HepG2 (cell line): Measurements from ENCODE around the gene GLIS1. TPM values are rescaled to one million over a fixed set of nuclear protein-coding genes. Genes with fewer than 3 reads are reported as not detected.
"Not testable (repeated sequence)": the region's sequence is repeated elsewhere in the genome, so short reads cannot be mapped to it uniquely, and the experiment has no call there.

Source experiments
- ATAC-seq: fragments of 200-7000 bp; cut with Tn5 transposase; 3 replicates; pipeline ENCODE4 v1.9.1; 2020; ENCODE audit warnings: mild to moderate bottlenecking, moderate library complexity
- BruUV-seq: library from RNA; stranded (reverse); fragments of 400-500 nt; replicated peaks from 2 replicates; lab custom pipeline; 2021; lab: Mats Ljungman, UMichigan
- CTCF ChIA-PET: fragments of 300-600 bp; formaldehyde crosslinking; extraction: SDS; loops from one replicate; lab custom pipeline; 2021; ENCODE audit warnings: low total read pairs, inconsistent platforms, low intra/inter-chr PET ratio; lab: Yijun Ruan, JAX
- POLR2A ChIA-PET: fragments of 350-600 bp; sonication (Branson Sonifier 250); formaldehyde crosslinking; loops from one replicate; lab custom pipeline; 2020; ENCODE audit warnings: antibody characterized with exemption, inconsistent platforms; lab: Yijun Ruan, JAX
- DNase-seq: peaks from one replicate; pipeline ENCODE4 v3.0.0-alpha.2; 2015; ENCODE audit warnings: low spot score
- FAIRE-seq: peaks from 3 replicates; lab custom pipeline; 2011; peaks lifted over from hg19 to GRCh38; lab: Jason Lieb, UNC
- H2AFZ ChIP-seq: one replicate; pipeline ENCODE4 v1.6.1; 2011; ENCODE audit warnings: low read length, inconsistent platforms
- H3K27ac ChIP-seq: fragments of 300-600 bp; 3 replicates; pipeline ENCODE4 v1.8.0; 2011; ENCODE audit warnings: mixed run types, mild to moderate bottlenecking, mixed read lengths, low read length, inconsistent platforms; ENCODE audit not compliant: insufficient read depth; ENCODE audit errors: extremely low read length
- H3K27me3 ChIP-seq, 2 experiments: fragments of 200-600 bp in 1 of 2; 2 replicates in 1 of 2; 3 replicates in 1 of 2; pipeline versions ENCODE4 v1.6.0 to v1.8.0; 2011; ENCODE audit warnings: low read length in 2 of 2, mild to moderate bottlenecking in 2 of 2, moderate library complexity in 2 of 2, inconsistent platforms in 1 of 2; ENCODE audit not compliant: insufficient read depth in 2 of 2, control insufficient read depth in 1 of 2
- H3K36me3 ChIP-seq, 2 experiments: fragments of 200-600 bp in 1 of 2; replicated peaks in 1 of 2; 2 replicates in 1 of 2; 3 replicates in 1 of 2; pipeline versions ENCODE4 v1.5.1 to v1.8.0; 2011; ENCODE audit warnings: low read length in 2 of 2, inconsistent platforms in 1 of 2; ENCODE audit not compliant: insufficient read depth in 2 of 2, control insufficient read depth in 1 of 2
- H3K4me1 ChIP-seq: 2 replicates; pipeline ENCODE4 v1.5.1; 2012; ENCODE audit warnings: low read length, inconsistent platforms; ENCODE audit not compliant: insufficient read depth
- H3K4me2 ChIP-seq: 2 replicates; pipeline ENCODE4 v1.6.0; 2011; ENCODE audit warnings: low read depth, low read length, inconsistent platforms
- H3K4me3 ChIP-seq, 3 experiments: fragments of 200-600 bp in 1 of 3; sonication (generic), shearing (Covaris generic) in 1 of 3; replicated peaks in 1 of 3; 2 replicates each; pipeline ENCODE4 v1.5.1; 2011 to 2016; ENCODE audit warnings: low read length in 3 of 3, inconsistent platforms in 2 of 3, low read depth in 2 of 3, mild to moderate bottlenecking in 2 of 3, control low read depth in 1 of 3, mixed read lengths in 1 of 3; ENCODE audit not compliant: insufficient read depth in 1 of 3
- H3K79me2 ChIP-seq: one replicate; pipeline ENCODE4 v1.6.1; 2011; ENCODE audit warnings: low read length, inconsistent platforms; ENCODE audit not compliant: insufficient read depth
- H3K9ac ChIP-seq: 2 replicates; pipeline ENCODE4 v1.6.0; 2011; ENCODE audit warnings: mild to moderate bottlenecking, low read depth, low read length, inconsistent platforms; ENCODE audit not compliant: insufficient read depth
- H3K9me3 ChIP-seq: 2 replicates; pipeline ENCODE4 v1.5.1; 2012; ENCODE audit warnings: mild to moderate bottlenecking, low read length
- H4K20me1 ChIP-seq: 2 replicates; pipeline ENCODE4 v1.6.0; 2011; ENCODE audit warnings: inconsistent platforms, mild to moderate bottlenecking, low read length, moderate library complexity; ENCODE audit not compliant: insufficient read depth
- FOXK1 ChIP-seq: sonication (generic); formaldehyde crosslinking; IDR thresholded peaks from 2 replicates; pipeline ENCODE4 v1.4.0; 2020; ENCODE audit warnings: low read depth, missing genetic modification reagents, borderline replicate concordance
- JUN ChIP-seq: sonication (generic); formaldehyde crosslinking; IDR thresholded peaks from 2 replicates; pipeline ENCODE4 v1.4.0; 2020; ENCODE audit warnings: mild to moderate bottlenecking, missing genetic modification reagents
- MXD3 ChIP-seq: IDR thresholded peaks from 2 replicates; pipeline ENCODE4 v1.6.1; 2016; ENCODE audit warnings: mild to moderate bottlenecking, missing biosample characterization, missing genetic modification reagents
- SRSF1 ChIP-seq: fragments of 200-400 bp; formaldehyde crosslinking; optimal IDR thresholded peaks from 2 replicates; pipeline ENCODE3; 2017; ENCODE audit warnings: mild to moderate bottlenecking, low read depth, low read length, moderate library complexity
- ZNF792 ChIP-seq: IDR thresholded peaks from 2 replicates; pipeline ENCODE4 v1.6.1; 2016
- ZNF800 ChIP-seq: sonication (generic); formaldehyde crosslinking; IDR thresholded peaks from 2 replicates; pipeline ENCODE4 v1.4.0; 2020; ENCODE audit warnings: missing genetic modification reagents
- WGBS: methylation state at CpG from one replicate; pipeline ENCODE4 v1.1.6; 2017; ENCODE audit warnings: low lambda C conversion rate; 5-methylcytosine and 5-hydroxymethylcytosine counted together
- in situ Hi-C: cut with HindIII; loops from 2 replicates; pipeline ENCODE4 v1.10.0; 2017; ENCODE audit warnings: low pct_unique_long_range_greater_than_20kb; ENCODE audit not compliant: extremely low pct_ligation_motif_present
- intact Hi-C: fragments of 100-400 bp; cut with micrococcal nuclease; formaldehyde crosslinking; loops from one replicate; pipeline ENCODE4 v1.10.0; 2022; ENCODE audit not compliant: unreplicated experiment
- polyA plus RNA-seq, 8 experiments: library from polyadenylated mRNA; depleted of rRNA in 3 of 8; stranded (reverse) in 7 of 8; unstranded in 1 of 8; fragments of >200 nt; fragmentation: Illumina TruSeq in 4 of 8; extraction: Trizol in 4 of 8; gene quantifications; 2 replicates each; pipeline versions ENCODE4 v1.2.1 to v1.2.3, GENCODE V29; 2011 to 2016; ENCODE audit warnings: low read depth in 4 of 8, missing spikeins in 1 of 8, mixed read lengths in 1 of 8; ENCODE audit not compliant: insufficient read depth in 1 of 8
- total RNA-seq, 5 experiments: library from RNA; depleted of rRNA; stranded (reverse); fragments of >200 nt; fragmentation: Illumina TruSeq; extraction: Trizol; gene quantifications; 2 replicates each; pipeline ENCODE4 v1.2.3, GENCODE V29; 2016; ENCODE audit warnings: low read depth in 1 of 5

GLIS1 gene
- total and polyA plus RNA-seq, 2 of the 13 experiments (the other 11 are each of a cell fraction or from before 2014, with no cell fraction given) = 0.03 TPM; not detected in 1

- no peak overlapping the region for H3K9ac ChIP-seq
- no peak overlapping the region for H3K27ac ChIP-seq
- intact Hi-C loops (no loop called here), in situ Hi-C loops (no loop called here)
- TF ChIP-seq ZNF800 (no peak), MXD3 (CRISPR knock-in tag) (no peak), ZNF792 (no peak), JUN (CRISPR knock-in tag) (no peak), SRSF1 (no peak), FOXK1 (CRISPR knock-in tag) (no peak)
- H2AFZ ChIP-seq = no peak overlapping the region
- no peaks in the 10 kb centered on the region for H3K9me3 ChIP-seq
- H3K36me3 ChIP-seq = no peaks in the 10 kb centered on the region
- no peaks in the 10 kb centered on the region for H3K79me2 ChIP-seq
- WGBS = 28% methylated on average over 7 of the region's 7 CpGs
- no peak for FAIRE-seq
- H3K4me2 ChIP-seq = no peak overlapping the region
- ChIA-PET CTCF (no interaction called here), POLR2A (no interaction called here)
- BruUV-seq = no TSS peak
- H3K27me3 ChIP-seq = peaks cover 5 to 29% of the 10 kb centered on the region in 2 experiments; a peak in 3 of 5 replicates
- no peaks in the 10 kb centered on the region for H4K20me1 ChIP-seq
- no peaks in the 10 kb centered on the region for H3K4me1 ChIP-seq
- no peak for DNase-seq
- no peak for ATAC-seq
- no peak overlapping the region for H3K4me3 ChIP-seq
Measured at GRCh38 chr1:53648516-53648915, 90.4 kb downstream of the GLIS1 start.

- POLR2A ChIA-PET = not testable (repeated sequence)
Measured at GRCh38 chr1:53647915-53648314, 91.0 kb downstream of the GLIS1 start.

More at GRCh38 chr1:53647915-53648314, 91.0 kb downstream of the GLIS1 start:
- H2AFZ ChIP-seq, H3K4me3 ChIP-seq, BruUV-seq, H3K4me2 ChIP-seq, H3K79me2 ChIP-seq, DNase-seq, H3K9ac ChIP-seq, H3K4me1 ChIP-seq, H3K9me3 ChIP-seq, CTCF ChIA-PET, H3K27ac ChIP-seq, H3K36me3 ChIP-seq, in situ Hi-C loops, ATAC-seq, H4K20me1 ChIP-seq, intact Hi-C loops, FAIRE-seq: not testable (repeated sequence)
- WGBS = 43% methylated on average over 4 of the region's 4 CpGs
- peaks cover 2 to 33% of the 10 kb centered on the region in 2 experiments; a peak in 3 of 5 replicates for H3K27me3 ChIP-seq
